Fibroblast of villous mesenchyme (primary cell): ENCODE measurements around the gene RAB3IL1. TPM values are rescaled to one million over a fixed set of nuclear protein-coding genes. Genes with fewer than 3 reads are reported as not detected.

Experiments used
- DNase-seq: peaks from one replicate; pipeline ENCODE4 v3.0.0-alpha.2; 2010; ENCODE audit warnings: low read depth
- H3K4me3 ChIP-seq: 2 replicates; pipeline ENCODE4 v1.5.1; 2011; ENCODE audit warnings: low read depth, mild to moderate bottlenecking, low read length
- CTCF ChIP-seq: IDR thresholded peaks from 2 replicates; pipeline ENCODE4 v1.5.1; 2012; ENCODE audit warnings: low read depth, mild to moderate bottlenecking, low read length; ENCODE audit not compliant: insufficient read depth
- total RNA-seq: library from RNA; depleted of rRNA; stranded (reverse); fragments of >200 nt; gene quantifications from 2 replicates; pipeline ENCODE4 v1.2.3, GENCODE V29; 2012

RAB3IL1 gene
- total RNA-seq, 1 donor: 6.9 TPM

DNA sequence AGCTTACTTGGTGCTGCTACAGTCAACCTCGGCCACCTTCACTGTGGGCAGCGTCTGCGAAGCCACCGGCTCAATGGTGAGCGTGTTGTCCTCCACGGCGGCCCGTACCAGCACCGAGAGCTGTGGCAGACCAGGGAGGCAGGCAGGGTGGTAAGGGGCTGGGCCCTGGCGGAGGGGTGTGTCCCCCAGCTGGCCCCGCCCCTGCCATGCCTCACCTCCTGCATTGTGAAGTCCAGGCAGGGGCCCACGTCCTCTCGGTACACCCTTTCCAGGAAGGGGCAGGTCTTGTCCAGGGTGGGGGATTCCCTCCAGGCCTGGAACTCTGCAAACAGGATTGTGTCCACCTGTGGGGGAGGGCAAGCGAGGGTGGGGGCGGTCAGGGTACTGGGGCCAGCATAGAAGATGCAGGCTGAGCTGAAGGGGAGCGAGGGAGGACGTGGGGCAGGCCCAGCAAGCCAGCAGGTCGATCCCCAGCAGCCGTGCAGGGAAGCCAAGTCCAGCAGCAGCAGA lies 12.8 kb downstream of the RAB3IL1 start:
- no peak overlapping the region for H3K4me3 ChIP-seq
- TF ChIP-seq CTCF: no peak
- no peak for DNase-seq

GRCh38 chr11:61903845-61904244 lies 13.5 kb downstream of the RAB3IL1 start:
- DNase-seq: no peak

DNA sequence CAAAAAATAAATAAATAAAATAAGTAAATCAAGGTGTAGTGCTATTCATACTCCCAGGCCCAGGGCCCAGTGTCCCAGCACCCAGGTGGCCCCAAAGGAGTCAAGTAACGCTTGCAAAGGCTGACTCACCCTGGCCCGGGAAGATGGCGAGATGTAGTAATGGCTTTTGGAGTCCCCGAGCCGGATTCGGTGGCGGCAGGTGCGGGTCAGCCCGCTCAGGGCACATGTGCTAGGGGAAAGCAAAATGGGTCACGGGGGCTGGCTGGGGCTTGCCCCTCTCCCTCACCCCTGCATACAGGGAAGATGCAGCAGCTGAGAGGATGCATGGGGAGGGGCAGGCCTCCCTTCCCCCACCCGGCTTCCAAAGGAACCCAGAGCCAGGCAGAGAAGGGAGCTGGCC lies 15.1 kb downstream of the RAB3IL1 start:
- no peak overlapping the region for H3K4me3 ChIP-seq
- no peak for TF ChIP-seq CTCF
- DNase-seq: no peak

More at GRCh38 chr11:61903845-61904244, 13.5 kb downstream of the RAB3IL1 start:
- no peak for TF ChIP-seq CTCF
- no peak overlapping the region for H3K4me3 ChIP-seq

DNA sequence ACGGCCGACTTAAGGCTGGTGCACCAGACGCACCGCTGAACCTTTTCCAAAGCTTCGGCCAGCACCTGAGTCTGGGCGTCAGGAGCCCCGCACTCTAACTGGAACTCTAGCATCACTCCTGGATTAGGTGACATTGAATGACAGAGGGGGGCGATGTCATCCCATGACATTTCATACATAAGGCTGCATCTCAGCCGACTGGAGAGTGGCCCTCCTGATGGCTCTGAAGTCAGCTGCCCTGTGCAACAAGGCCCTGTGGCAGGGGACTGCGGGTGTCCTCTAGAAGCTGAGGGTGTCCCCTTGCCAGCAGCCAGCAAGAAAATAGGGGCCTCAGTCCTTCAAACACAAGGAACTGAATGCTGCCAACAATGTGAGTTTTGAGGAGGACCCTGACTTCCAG lies 16.0 kb downstream of the RAB3IL1 start:
- DNase-seq: no peak
- H3K4me3 ChIP-seq: no peak overlapping the region
- TF ChIP-seq CTCF: no peak

DNA sequence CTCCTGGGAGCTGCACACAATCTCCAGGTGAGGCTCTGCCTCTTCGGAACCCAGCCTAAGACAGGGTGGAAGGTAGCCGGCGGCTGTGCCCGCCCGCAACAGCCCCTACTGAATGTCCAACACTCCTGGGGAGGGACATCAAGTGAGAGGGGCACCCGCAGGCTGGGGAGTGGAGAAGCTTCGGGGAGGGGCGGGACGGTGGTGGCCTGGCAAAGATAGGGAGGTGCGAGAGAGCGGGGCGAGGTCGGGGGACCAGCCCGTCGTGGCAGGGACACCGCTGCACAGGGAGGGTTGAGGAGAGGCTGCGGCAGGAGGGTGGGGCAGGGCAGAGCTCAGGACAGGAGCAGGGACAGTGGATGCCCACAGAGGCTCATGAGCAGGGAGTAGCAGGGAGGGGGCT lies 17.1 kb downstream of the RAB3IL1 start:
- no peak overlapping the region for H3K4me3 ChIP-seq
- DNase-seq: no peak
- TF ChIP-seq CTCF: no peak

DNA sequence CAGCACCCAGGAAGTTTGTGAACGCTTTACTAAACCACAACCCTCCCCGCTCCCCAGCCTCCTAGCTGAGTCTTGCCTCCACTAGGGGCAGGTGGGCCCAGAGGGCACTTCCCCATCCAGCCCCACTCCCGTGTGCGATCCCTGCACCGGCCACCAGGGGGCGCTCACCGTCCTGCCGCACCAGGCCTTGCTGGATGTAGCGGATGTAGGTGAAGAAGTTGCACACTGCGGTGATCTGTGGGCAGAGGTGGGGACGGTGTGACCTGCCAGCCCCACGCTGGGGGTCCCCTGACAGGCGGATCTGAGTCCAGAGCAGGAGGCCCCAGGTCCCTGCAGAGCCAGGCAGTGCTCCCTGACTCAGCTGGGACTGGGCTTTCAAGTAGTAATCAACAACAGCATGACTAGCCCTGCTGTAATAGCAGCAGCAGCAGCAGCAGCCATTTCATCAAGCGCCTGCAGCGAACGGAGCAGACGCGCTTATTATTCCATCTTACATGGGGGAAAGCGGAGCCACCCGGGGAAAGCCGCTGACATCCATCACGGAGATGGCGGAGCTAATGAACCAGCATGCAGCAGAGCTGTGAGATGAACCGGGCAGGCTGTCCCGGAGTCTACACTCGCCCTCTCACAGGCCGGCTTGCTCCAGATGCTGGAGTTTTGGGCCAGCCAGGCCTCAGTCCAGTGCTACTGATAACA lies 18.1 kb downstream of the RAB3IL1 start:
- peak; percentile 98 for TF ChIP-seq CTCF
- no peak overlapping the region for H3K4me3 ChIP-seq
- DNase-seq: peak; percentile 71

DNA sequence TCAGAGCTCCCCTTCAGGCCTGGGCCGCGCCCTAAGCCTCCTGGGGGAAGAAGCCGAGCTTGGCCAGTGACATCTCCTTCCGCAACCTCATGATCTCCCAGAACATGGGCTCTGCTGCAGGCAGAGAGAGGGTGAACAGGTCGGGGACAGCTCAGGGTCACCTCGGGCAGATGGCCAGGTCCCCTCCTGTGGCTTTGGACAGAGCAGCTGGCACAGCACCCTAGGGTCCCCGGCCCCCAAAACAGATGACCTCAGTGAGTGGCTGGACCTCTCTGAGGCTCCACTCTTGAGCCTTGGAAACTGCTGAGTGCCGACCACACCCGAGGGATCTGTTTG lies 19.2 kb downstream of the RAB3IL1 start:
- no peak for TF ChIP-seq CTCF
- no peak for DNase-seq
- no peak overlapping the region for H3K4me3 ChIP-seq
